Measurements from ENCODE around the gene TSGA10IP.

GRCh38 chr11:65931773-65932557 is 13.3 kb upstream of the TSGA10IP start:
- TF ChIP-seq, protein P1, sequence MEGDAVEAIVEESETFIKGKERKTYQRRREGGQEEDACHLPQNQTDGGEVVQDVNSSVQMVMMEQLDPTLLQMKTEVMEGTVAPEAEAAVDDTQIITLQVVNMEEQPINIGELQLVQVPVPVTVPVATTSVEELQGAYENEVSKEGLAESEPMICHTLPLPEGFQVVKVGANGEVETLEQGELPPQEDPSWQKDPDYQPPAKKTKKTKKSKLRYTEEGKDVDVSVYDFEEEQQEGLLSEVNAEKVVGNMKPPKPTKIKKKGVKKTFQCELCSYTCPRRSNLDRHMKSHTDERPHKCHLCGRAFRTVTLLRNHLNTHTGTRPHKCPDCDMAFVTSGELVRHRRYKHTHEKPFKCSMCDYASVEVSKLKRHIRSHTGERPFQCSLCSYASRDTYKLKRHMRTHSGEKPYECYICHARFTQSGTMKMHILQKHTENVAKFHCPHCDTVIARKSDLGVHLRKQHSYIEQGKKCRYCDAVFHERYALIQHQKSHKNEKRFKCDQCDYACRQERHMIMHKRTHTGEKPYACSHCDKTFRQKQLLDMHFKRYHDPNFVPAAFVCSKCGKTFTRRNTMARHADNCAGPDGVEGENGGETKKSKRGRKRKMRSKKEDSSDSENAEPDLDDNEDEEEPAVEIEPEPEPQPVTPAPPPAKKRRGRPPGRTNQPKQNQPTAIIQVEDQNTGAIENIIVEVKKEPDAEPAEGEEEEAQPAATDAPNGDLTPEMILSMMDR (conservative IDR thresholded peaks at IDR 0.05; ENCODE audit: low read length) = 0 out of 2 replicates have a peak, but pooled peaks have one; percentile 26
- no peak for TF ChIP-seq EZH2phosphoT487 (IDR thresholded peaks at IDR 0.05; ENCODE audit: borderline replicate concordance)
